GM23248 (cell line): ENCODE measurements around the gene PIF1. TPM values are rescaled to one million over a fixed set of nuclear protein-coding genes. Genes with fewer than 3 reads are reported as not detected.

ENCODE experiments used
- DNase-seq: peaks from one replicate; pipeline ENCODE4 v3.0.0-alpha.2; 2015
- H2AFZ ChIP-seq: fragments of 200-600 bp; sonication (generic); 2 replicates; pipeline ENCODE4 v1.6.1; 2016; ENCODE audit warnings: antibody characterized with exemption
- H3F3A ChIP-seq: fragments of 200-600 bp; sonication (generic); 2 replicates; pipeline ENCODE4 v1.6.1; 2016; ENCODE audit warnings: mild to moderate bottlenecking, antibody characterized with exemption, mixed run types; ENCODE audit not compliant: insufficient read depth
- H3K27ac ChIP-seq: fragments of 200-600 bp; sonication (generic); 2 replicates; pipeline ENCODE4 v1.5.1; 2016; ENCODE audit warnings: mild to moderate bottlenecking
- H3K27me3 ChIP-seq: fragments of 200-600 bp; sonication (generic); replicated peaks from 2 replicates; pipeline ENCODE4 v1.6.1; 2016; ENCODE audit warnings: mild to moderate bottlenecking; ENCODE audit not compliant: insufficient read depth
- H3K36me3 ChIP-seq: fragments of 200-600 bp; sonication (generic); 2 replicates; pipeline ENCODE4 v1.6.1; 2016; ENCODE audit warnings: low read depth, mild to moderate bottlenecking
- H3K4me1 ChIP-seq: fragments of 200-600 bp; sonication (generic); 2 replicates; pipeline ENCODE4 v1.6.1; 2016; ENCODE audit warnings: mild to moderate bottlenecking; ENCODE audit not compliant: insufficient read depth
- H3K4me2 ChIP-seq: fragments of 200-600 bp; sonication (generic); one replicate; pipeline ENCODE4 v1.6.1; 2016; ENCODE audit warnings: mild to moderate bottlenecking; ENCODE audit not compliant: unreplicated experiment
- H3K4me3 ChIP-seq: fragments of 200-600 bp; sonication (generic); 2 replicates; pipeline ENCODE4 v1.5.1; 2016; ENCODE audit warnings: mild to moderate bottlenecking
- H3K79me2 ChIP-seq: fragments of 200-600 bp; sonication (generic); 2 replicates; pipeline ENCODE4 v1.6.1; 2016; ENCODE audit warnings: mild to moderate bottlenecking; ENCODE audit not compliant: insufficient read depth
- H3K9ac ChIP-seq: fragments of 200-600 bp; sonication (generic); 2 replicates; pipeline ENCODE4 v1.6.1; 2016; ENCODE audit warnings: mild to moderate bottlenecking
- H3K9me2 ChIP-seq: fragments of 200-600 bp; sonication (generic); 2 replicates; pipeline ENCODE4 v1.6.1; 2016; ENCODE audit warnings: mixed run types, mild to moderate bottlenecking, moderate library complexity; ENCODE audit not compliant: insufficient read depth
- H3K9me3 ChIP-seq: fragments of 200-600 bp; sonication (generic); one replicate; pipeline ENCODE4 v1.6.1; 2017; ENCODE audit warnings: low read depth
- H4K20me1 ChIP-seq: fragments of 200-600 bp; sonication (generic); 2 replicates; pipeline ENCODE4 v1.6.0; 2016; ENCODE audit not compliant: insufficient read depth
- EZH2 ChIP-seq: fragments of 200-600 bp; sonication (generic); IDR thresholded peaks from 2 replicates; pipeline ENCODE4 v1.6.1; 2018; ENCODE audit warnings: antibody characterized with exemption, mild to moderate bottlenecking; ENCODE audit not compliant: insufficient read depth, poor library complexity, severe bottlenecking
- EZH2phosphoT487 ChIP-seq: fragments of 200-600 bp; sonication (generic); IDR thresholded peaks from 2 replicates; pipeline ENCODE4 v1.6.1; 2018; ENCODE audit warnings: antibody characterized with exemption, moderate library complexity, mild to moderate bottlenecking, low read depth; ENCODE audit not compliant: insufficient read depth
- WGBS, 2 experiments: methylation state at CpG; one replicate each; pipeline ENCODE4 v1.1.6; 2015 to 2017; ENCODE audit warnings: low lambda C conversion rate in 2 of 2, low coverage in 1 of 2; ENCODE audit errors: missing lambda C conversion rate in 2 of 2; 5-methylcytosine and 5-hydroxymethylcytosine counted together
- in situ Hi-C: fragments of 300-500 bp; cut with MboI; formaldehyde crosslinking; loops from 2 replicates; pipeline ENCODE4 v1.15.0; 2020
- polyA plus RNA-seq: library from polyadenylated mRNA; unstranded; fragments of >200 nt; fragmentation: Nextera tagmentation; extraction: Ambion mirVana; gene quantifications from 2 replicates; pipeline ENCODE4 v1.2.1, GENCODE V29; 2016
- total RNA-seq: library from RNA; depleted of rRNA; stranded (reverse); fragments of >200 nt; shearing (Covaris generic); gene quantifications from 2 replicates; pipeline ENCODE4 v1.2.3, GENCODE V29; 2014; rRNA removed

The PIF1 gene
- total RNA-seq = 9.7 and 11.3 TPM in 2 replicates
- polyA plus RNA-seq = 7.0 and 8.1 TPM in 2 replicates

GRCh38 chr15:64825431-64826294 is at the start of gene PIF1:
Gene PIF1, minus strand, starts transcription at chr15:64825647. Its CDS starts 1,312 bp downstream, at chr15:64824335.
- Histone ChIP-seq H3K9ac (peak within 1 kb of the TSS; percentile 84), H2AFZ (peak within 1 kb of the TSS; percentile 96), H3K79me2 (no peaks in the 10 kb centered on the region), H3K27me3 (no peaks in the 10 kb centered on the region), H3F3A (no peaks in the 10 kb centered on the region), H3K9me3 (no peaks in the 10 kb centered on the region), H3K36me3 (no peaks in the 10 kb centered on the region), H3K27ac (peak within 1 kb of the TSS; percentile 60), H3K4me1 (peaks cover 5% of the 10 kb centered on the region), H3K9me2 (no peaks in the 10 kb centered on the region), H3K4me2 (peak within 1 kb of the TSS; percentile 84), H3K4me3 (peak within 1 kb of the TSS; percentile 73), H4K20me1 (no peaks in the 10 kb centered on the region)
- TF ChIP-seq EZH2 (no peak), EZH2phosphoT487 (no peak)
- WGBS, 2 experiments = 1 to 2% methylated on average over 35 of the region's 35 CpGs
- in situ Hi-C loops = no loop called here
- peak; percentile 99 for DNase-seq

- WGBS, 2 experiments = 90 to 94% methylated on average over 9 of the region's 9 CpGs
These were observed 44.9 kb upstream of the PIF1 start for GRCh38 chr15:64870353-64870752.

GRCh38 chr15:64869501-64869900 is 44.1 kb upstream of the PIF1 start:
- Histone ChIP-seq H3K9me2 (no peaks in the 10 kb centered on the region), H3K27ac (no peak overlapping the region), H3K36me3 (no peaks in the 10 kb centered on the region; the same call in 1 of the 2 replicates), H2AFZ (no peak overlapping the region), H3K4me1 (peaks cover 21% of the 10 kb centered on the region), H3K9me3 (no peaks in the 10 kb centered on the region), H3K9ac (no peak overlapping the region), H3F3A (0 out of 2 replicates have a peak, but pooled peaks cover 7% of the 10 kb centered on the region), H3K4me3 (no peak overlapping the region), H3K79me2 (no peaks in the 10 kb centered on the region), H3K27me3 (no peaks in the 10 kb centered on the region), H4K20me1 (no peaks in the 10 kb centered on the region), H3K4me2 (no peak overlapping the region)
- TF ChIP-seq EZH2phosphoT487 = no peak
- no peak for TF ChIP-seq EZH2
- no peak for DNase-seq
- in situ Hi-C loops = no loop called here

More at GRCh38 chr15:64870353-64870752, 44.9 kb upstream of the PIF1 start:
- Histone ChIP-seq H3F3A (0 out of 2 replicates have a peak, but pooled peaks cover 7% of the 10 kb centered on the region), H3K36me3 (no peaks in the 10 kb centered on the region; the same call in 1 of the 2 replicates), H4K20me1 (no peaks in the 10 kb centered on the region), H3K4me1 (peaks cover 21% of the 10 kb centered on the region), H3K9me3 (no peaks in the 10 kb centered on the region), H3K27me3 (no peaks in the 10 kb centered on the region), H3K4me2 (no peak overlapping the region), H3K27ac (no peak overlapping the region), H3K9ac (no peak overlapping the region), H3K9me2 (no peaks in the 10 kb centered on the region), H3K4me3 (no peak overlapping the region), H2AFZ (no peak overlapping the region), H3K79me2 (no peaks in the 10 kb centered on the region)
- DNase-seq = no peak
- in situ Hi-C loops = no loop called here
- TF ChIP-seq EZH2phosphoT487 (no peak), EZH2 (no peak)

- H3K27me3 ChIP-seq = no peaks in the 10 kb centered on the region
- in situ Hi-C loops = no loop called here
- peak overlapping the region; percentile 4 for H3K4me2 ChIP-seq
- peak; percentile 69 for DNase-seq
- H3F3A ChIP-seq = 0 out of 2 replicates have a peak, but pooled peaks cover 7% of the 10 kb centered on the region
- H3K4me3 ChIP-seq = no peak overlapping the region
- peak overlapping the region; percentile 46 for H3K27ac ChIP-seq
- no peaks in the 10 kb centered on the region for H3K9me3 ChIP-seq
- H3K9me2 ChIP-seq = no peaks in the 10 kb centered on the region
- H3K36me3 ChIP-seq = no peaks in the 10 kb centered on the region; the same call in 1 of the 2 replicates
- no peak overlapping the region for H2AFZ ChIP-seq
- TF ChIP-seq EZH2 = no peak
- H3K79me2 ChIP-seq = peaks cover 14% of the 10 kb centered on the region
- 35 to 55% methylated on average over 4 to 6 of the region's 6 CpGs for WGBS, 2 experiments
- peak overlapping the region; percentile 18; the same call in 1 of the 2 replicates for H3K9ac ChIP-seq
- H4K20me1 ChIP-seq = no peaks in the 10 kb centered on the region
- peaks cover 13% of the 10 kb centered on the region for H3K4me1 ChIP-seq
These were observed 40.6 kb upstream of the PIF1 start for GRCh38 chr15:64865998-64866520.
